PC-9 (cell line): ENCODE data around the gene RBM14. TPM values are rescaled to one million over a fixed set of nuclear protein-coding genes. Genes with fewer than 3 reads are reported as not detected.

ENCODE experiments used
- Bru-seq: library from RNA; stranded (reverse); fragments of 400-500 nt; gene quantifications from one replicate; lab custom pipeline; 2021; lab: Mats Ljungman, UMichigan
- BruChase-seq, 2 experiments: library from RNA; stranded (reverse); fragments of 400-500 nt; gene quantifications; one replicate each; lab custom pipeline; 2021; lab: Mats Ljungman, UMichigan
- BruUV-seq: library from RNA; stranded (reverse); fragments of 400-500 nt; replicated peaks from 2 replicates; lab custom pipeline; 2021; lab: Mats Ljungman, UMichigan
- CTCF ChIA-PET: fragments of 300-600 bp; sonication (Branson Sonifier 250); formaldehyde crosslinking; loops from one replicate; lab custom pipeline; 2022; ENCODE audit warnings: antibody characterized with exemption; lab: Charles Lee
- POLR2A ChIA-PET: fragments of 300-600 bp; sonication (Branson Sonifier 250); formaldehyde crosslinking; loops from one replicate; lab custom pipeline; 2022; ENCODE audit warnings: antibody characterized with exemption; ENCODE audit not compliant: unreplicated experiment; lab: Charles Lee
- DNase-seq, 2 experiments: peaks; one replicate each; pipeline versions ENCODE4 v3.0.0 to v3.0.0-alpha.2; 2015 to 2022; ENCODE audit warnings: mixed read lengths in 1 of 2
- H2AFZ ChIP-seq: fragments of 200-600 bp; sonication (generic); 2 replicates; pipeline ENCODE4 v1.8.1; 2017; ENCODE audit warnings: antibody characterized with exemption
- H3F3A ChIP-seq: fragments of 200-600 bp; sonication (generic); 2 replicates; pipeline ENCODE4 v1.8.1; 2017; ENCODE audit warnings: antibody characterized with exemption, mild to moderate bottlenecking, low read depth; ENCODE audit not compliant: insufficient read depth
- H3K27ac ChIP-seq: fragments of 200-600 bp; sonication (generic); 2 replicates; pipeline ENCODE4 v1.6.1; 2016; ENCODE audit warnings: mixed run types
- H3K27me3 ChIP-seq: fragments of 200-600 bp; sonication (generic); 2 replicates; pipeline ENCODE4 v1.6.1; 2016; ENCODE audit warnings: low read depth, mixed run types; ENCODE audit not compliant: insufficient read depth
- H3K36me3 ChIP-seq: fragments of 200-600 bp; sonication (generic); 2 replicates; pipeline ENCODE4 v1.6.1; 2016; ENCODE audit warnings: low read depth, mixed run types
- H3K4me1 ChIP-seq: fragments of 200-600 bp; sonication (generic); replicated peaks from 2 replicates; pipeline ENCODE4 v1.6.1; 2016; ENCODE audit warnings: mixed run types; ENCODE audit not compliant: insufficient read depth
- H3K4me2 ChIP-seq: fragments of 200-600 bp; sonication (generic); 2 replicates; pipeline ENCODE4 v1.6.1; 2017; ENCODE audit warnings: mixed run types
- H3K4me3 ChIP-seq: fragments of 200-600 bp; sonication (generic); 2 replicates; pipeline ENCODE4 v1.6.1; 2016; ENCODE audit warnings: mixed run types
- H3K79me2 ChIP-seq: fragments of 200-600 bp; sonication (generic); 2 replicates; pipeline ENCODE4 v1.6.1; 2017; ENCODE audit warnings: low read depth, mixed run types
- H3K9me2 ChIP-seq: fragments of 200-600 bp; sonication (generic); 2 replicates; pipeline ENCODE4 v1.8.1; 2017; ENCODE audit warnings: mild to moderate bottlenecking; ENCODE audit not compliant: insufficient read depth
- H3K9me3 ChIP-seq: fragments of 200-600 bp; sonication (generic); 2 replicates; pipeline ENCODE4 v1.8.1; 2016; ENCODE audit warnings: low read depth; ENCODE audit not compliant: insufficient read depth
- H4K20me1 ChIP-seq: fragments of 200-600 bp; sonication (generic); 2 replicates; pipeline ENCODE4 v1.8.1; 2017; ENCODE audit not compliant: insufficient read depth
- EZH2 ChIP-seq: fragments of 200-600 bp; sonication (generic); IDR thresholded peaks from 2 replicates; pipeline ENCODE4 v1.8.0; 2017; ENCODE audit warnings: antibody characterized with exemption, low read depth
- intact Hi-C: fragments of 100-400 bp; cut with micrococcal nuclease; formaldehyde crosslinking; loops from one replicate; pipeline ENCODE4 v1.10.0; 2022; ENCODE audit not compliant: unreplicated experiment
- long read RNA-seq: library from polyadenylated mRNA; stranded (forward); transcript quantifications from one replicate; pipeline ENCODE4 v2.0.0, GENCODE V29; 2022
- total RNA-seq: library from RNA; stranded (reverse); gene quantifications from 2 replicates; pipeline ENCODE4 v1.2.3, GENCODE V29; 2021
- TF ChIP-seq, protein P1 (sequence below): fragments of 200-600 bp; sonication (generic); conservative IDR thresholded peaks from 2 replicates; pipeline ENCODE4 v1.6.1; 2017; ENCODE audit warnings: mixed run types, antibody characterized with exemption, mild to moderate bottlenecking, moderate library complexity

The RBM14 gene, protein sequence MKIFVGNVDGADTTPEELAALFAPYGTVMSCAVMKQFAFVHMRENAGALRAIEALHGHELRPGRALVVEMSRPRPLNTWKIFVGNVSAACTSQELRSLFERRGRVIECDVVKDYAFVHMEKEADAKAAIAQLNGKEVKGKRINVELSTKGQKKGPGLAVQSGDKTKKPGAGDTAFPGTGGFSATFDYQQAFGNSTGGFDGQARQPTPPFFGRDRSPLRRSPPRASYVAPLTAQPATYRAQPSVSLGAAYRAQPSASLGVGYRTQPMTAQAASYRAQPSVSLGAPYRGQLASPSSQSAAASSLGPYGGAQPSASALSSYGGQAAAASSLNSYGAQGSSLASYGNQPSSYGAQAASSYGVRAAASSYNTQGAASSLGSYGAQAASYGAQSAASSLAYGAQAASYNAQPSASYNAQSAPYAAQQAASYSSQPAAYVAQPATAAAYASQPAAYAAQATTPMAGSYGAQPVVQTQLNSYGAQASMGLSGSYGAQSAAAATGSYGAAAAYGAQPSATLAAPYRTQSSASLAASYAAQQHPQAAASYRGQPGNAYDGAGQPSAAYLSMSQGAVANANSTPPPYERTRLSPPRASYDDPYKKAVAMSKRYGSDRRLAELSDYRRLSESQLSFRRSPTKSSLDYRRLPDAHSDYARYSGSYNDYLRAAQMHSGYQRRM
- total RNA-seq: 108 and 112 TPM in 2 replicates
- percentile 97 among the genes with signal in this experiment for Bru-seq, nascent RNA
- percentile 98 among the genes with signal in this experiment for BruChase-seq, experiment 1, labeled RNA remaining after a 2-hour chase
- BruChase-seq, experiment 2, labeled RNA remaining after a 6-hour chase: percentile 99 among the genes with signal in this experiment
- long read RNA-seq, transcript RBM14-201 (3 exons, 2,828 nt): major isoform, 12 of 16 reads
- long read RNA-seq, partial matches to known transcripts: 4 of 16 reads
- long read RNA-seq, other reads (novel, unspliced or antisense): 0 of 16 reads

DNA sequence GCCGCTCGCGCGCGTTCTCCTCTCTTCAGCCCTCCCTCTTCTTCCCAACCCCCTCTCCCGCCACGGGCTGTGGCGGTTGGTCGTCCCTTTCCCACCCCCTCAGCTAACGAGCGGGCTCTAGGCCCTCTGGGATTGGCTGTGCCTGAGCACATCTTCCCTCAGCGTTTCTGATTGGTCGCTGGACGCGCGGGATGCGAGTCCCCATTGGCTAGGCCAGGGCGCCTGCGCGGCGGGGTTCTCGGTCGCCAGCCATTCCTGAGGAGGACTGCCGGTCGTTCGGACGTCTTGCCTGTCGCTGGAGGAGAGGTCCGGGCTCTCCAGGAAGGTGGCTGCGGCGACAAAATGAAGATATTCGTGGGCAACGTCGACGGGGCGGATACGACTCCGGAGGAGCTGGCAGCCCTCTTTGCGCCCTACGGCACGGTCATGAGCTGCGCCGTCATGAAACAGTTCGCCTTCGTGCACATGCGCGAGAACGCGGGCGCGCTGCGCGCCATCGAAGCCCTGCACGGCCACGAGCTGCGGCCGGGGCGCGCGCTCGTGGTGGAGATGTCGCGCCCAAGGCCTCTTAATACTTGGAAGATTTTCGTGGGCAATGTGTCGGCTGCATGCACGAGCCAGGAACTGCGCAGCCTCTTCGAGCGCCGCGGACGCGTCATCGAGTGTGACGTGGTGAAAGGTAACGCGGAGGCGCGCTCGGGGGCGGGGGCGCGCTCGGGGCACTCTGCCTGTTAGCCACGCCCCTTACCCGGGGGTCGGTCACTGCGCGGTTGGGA, at the start of gene RBM14:
RBM14 (plus strand) TSS at position 252 of the 776 bp plus-strand sequence; CDS start at position 343, 91 bp downstream.
- peak within 1 kb of the TSS; percentile 73 for H3K27ac ChIP-seq
- peak; percentile 99 for DNase-seq
- BruUV-seq: no TSS peak
- ChIA-PET POLR2A (interaction anchor here (0.5 to 1.9 kb wide), 16 partner anchors 9 to 1019 kb away, joined by 3 to 18 read pairs (median 6); partner anchors contain the start of genes CCDC87, CTSF, PELI3 and RBM4), CTCF (interaction anchor here (0.6 to 0.7 kb wide), 2 partner anchors 150 to 196 kb away, joined by 3 to 4 read pairs; partner anchors contain the start of gene PELI3)
- peak within 1 kb of the TSS; percentile 91 for H2AFZ ChIP-seq
- no peaks in the 10 kb centered on the region for H3K9me2 ChIP-seq
- H3K36me3 ChIP-seq: peaks cover 17% of the 10 kb centered on the region
- TF ChIP-seq, protein P1, sequence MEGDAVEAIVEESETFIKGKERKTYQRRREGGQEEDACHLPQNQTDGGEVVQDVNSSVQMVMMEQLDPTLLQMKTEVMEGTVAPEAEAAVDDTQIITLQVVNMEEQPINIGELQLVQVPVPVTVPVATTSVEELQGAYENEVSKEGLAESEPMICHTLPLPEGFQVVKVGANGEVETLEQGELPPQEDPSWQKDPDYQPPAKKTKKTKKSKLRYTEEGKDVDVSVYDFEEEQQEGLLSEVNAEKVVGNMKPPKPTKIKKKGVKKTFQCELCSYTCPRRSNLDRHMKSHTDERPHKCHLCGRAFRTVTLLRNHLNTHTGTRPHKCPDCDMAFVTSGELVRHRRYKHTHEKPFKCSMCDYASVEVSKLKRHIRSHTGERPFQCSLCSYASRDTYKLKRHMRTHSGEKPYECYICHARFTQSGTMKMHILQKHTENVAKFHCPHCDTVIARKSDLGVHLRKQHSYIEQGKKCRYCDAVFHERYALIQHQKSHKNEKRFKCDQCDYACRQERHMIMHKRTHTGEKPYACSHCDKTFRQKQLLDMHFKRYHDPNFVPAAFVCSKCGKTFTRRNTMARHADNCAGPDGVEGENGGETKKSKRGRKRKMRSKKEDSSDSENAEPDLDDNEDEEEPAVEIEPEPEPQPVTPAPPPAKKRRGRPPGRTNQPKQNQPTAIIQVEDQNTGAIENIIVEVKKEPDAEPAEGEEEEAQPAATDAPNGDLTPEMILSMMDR: no peak
- TF ChIP-seq EZH2: no peak
- no peaks in the 10 kb centered on the region for H3K27me3 ChIP-seq
- peaks cover 45% of the 10 kb centered on the region for H4K20me1 ChIP-seq
- intact Hi-C loops: loop anchor here (1.0 to 2.0 kb wide), 3 partner anchors 22 to 61 kb away; partner anchors contain the start of genes CCDC87, CCS, RBM4 and RBM4B
- H3K4me3 ChIP-seq: peak within 1 kb of the TSS; percentile 73
- H3F3A ChIP-seq: peaks cover 24% of the 10 kb centered on the region; the same call in 1 of the 2 replicates
- peak within 1 kb of the TSS; percentile 99 for H3K4me2 ChIP-seq
- H3K4me1 ChIP-seq: peaks cover 41% of the 10 kb centered on the region
- peaks cover 63% of the 10 kb centered on the region for H3K79me2 ChIP-seq
- no peaks in the 10 kb centered on the region for H3K9me3 ChIP-seq

DNA sequence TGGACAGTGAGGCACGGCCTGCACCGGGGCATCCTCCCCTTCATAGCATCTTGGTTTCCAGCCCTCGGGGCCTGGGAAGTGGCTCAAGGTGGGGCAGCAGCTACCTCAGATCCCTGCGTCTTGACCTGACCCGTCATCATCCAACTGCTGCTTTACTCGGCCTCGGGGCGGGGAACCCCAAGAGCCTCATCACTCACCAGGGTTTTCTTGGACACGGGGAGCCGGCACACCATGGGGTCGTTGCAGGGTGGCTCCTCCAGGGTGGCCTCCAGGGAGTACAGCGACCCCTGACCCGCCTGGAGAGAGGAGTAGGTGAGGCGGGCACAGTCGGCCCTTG, 48.7 kb upstream of the RBM14 start:
- H3K27ac ChIP-seq: no peak overlapping the region
- no peaks in the 10 kb centered on the region for H3K36me3 ChIP-seq
- intact Hi-C loops: loop anchor here (2.0 kb wide), 1 partner anchor 21 kb away; the partner anchor contains the start of genes ACTN3 and ZDHHC24
- no peaks in the 10 kb centered on the region for H3K9me2 ChIP-seq
- peak overlapping the region; percentile 66 for H3K4me2 ChIP-seq
- no peak for DNase-seq
- no peaks in the 10 kb centered on the region for H3K9me3 ChIP-seq
- no peak for TF ChIP-seq EZH2
- ChIA-PET CTCF (no interaction called here), POLR2A (no interaction called here)
- H3K4me1 ChIP-seq: peaks cover 5% of the 10 kb centered on the region; the same call in 1 of the 2 replicates
- no peaks in the 10 kb centered on the region for H3F3A ChIP-seq
- no peaks in the 10 kb centered on the region for H3K79me2 ChIP-seq
- H3K4me3 ChIP-seq: peak overlapping the region; percentile 56; the same call in 1 of the 2 replicates
- H2AFZ ChIP-seq: peak overlapping the region; percentile 64; the same call in 1 of the 2 replicates
- TSS peak; percentile 21 for BruUV-seq
- no peaks in the 10 kb centered on the region for H4K20me1 ChIP-seq
- H3K27me3 ChIP-seq: peaks cover 16% of the 10 kb centered on the region
